KOPT-K1 (cell line): ENCODE measurements around the gene SMAD3.
A peak's percentile ranks its signal among the peaks of the same experiment; 100 is the strongest.
"Not testable (repeated sequence)": the region's sequence is repeated elsewhere in the genome, so short reads cannot be mapped to it uniquely, and the experiment has no call there.

Experiments used
- H3K27ac ChIP-seq: fragments of 200-600 bp; sonication (generic); 2 replicates; pipeline ENCODE4 v1.5.1; 2016; ENCODE audit warnings: antibody characterized with exemption, mild to moderate bottlenecking, low read depth, low read length; ENCODE audit not compliant: poor library complexity, severe bottlenecking
- H3K36me3 ChIP-seq: fragments of 200-600 bp; sonication (generic); 2 replicates; pipeline ENCODE4 v1.5.1; 2017; ENCODE audit warnings: antibody characterized with exemption, mild to moderate bottlenecking, low read length, moderate library complexity; ENCODE audit not compliant: insufficient read depth
- H3K9me3 ChIP-seq: fragments of 200-600 bp; sonication (generic); 2 replicates; pipeline ENCODE4 v1.5.1; 2017; ENCODE audit warnings: antibody characterized with exemption, low read length, mild to moderate bottlenecking; ENCODE audit not compliant: insufficient read depth, poor library complexity, severe bottlenecking

The SMAD3 gene

GRCh38 chr15:67149068-67149772, 83.8 kb downstream of the SMAD3 start:
- H3K36me3 ChIP-seq, result no peaks in the 10 kb centered on the region
- peak overlapping the region; percentile 86 for H3K27ac ChIP-seq
- H3K9me3 ChIP-seq, result no peaks in the 10 kb centered on the region

- Histone ChIP-seq H3K27ac (peak overlapping the region; percentile 86), H3K36me3 (no peaks in the 10 kb centered on the region), H3K9me3 (no peaks in the 10 kb centered on the region)
Observed at GRCh38 chr15:67149773-67150022, 84.3 kb downstream of the SMAD3 start.

GRCh38 chr15:67150023-67150860, 84.8 kb downstream of the SMAD3 start:
- Histone ChIP-seq H3K27ac (peak overlapping the region; percentile 86), H3K36me3 (no peaks in the 10 kb centered on the region), H3K9me3 (no peaks in the 10 kb centered on the region)

GRCh38 chr15:67152429-67152828, 87.0 kb downstream of the SMAD3 start:
- no peaks in the 10 kb centered on the region for H3K9me3 ChIP-seq
- peak overlapping the region; percentile 48 for H3K27ac ChIP-seq
- H3K36me3 ChIP-seq, result no peaks in the 10 kb centered on the region

- not testable (repeated sequence) for H3K36me3 ChIP-seq, H3K9me3 ChIP-seq
- peak overlapping the region; percentile 48 for H3K27ac ChIP-seq
Observed at GRCh38 chr15:67153044-67153443, 87.6 kb downstream of the SMAD3 start.

- no peaks in the 10 kb centered on the region for H3K36me3 ChIP-seq
- H3K9me3 ChIP-seq, result no peaks in the 10 kb centered on the region
- H3K27ac ChIP-seq, result no peak overlapping the region
Observed at GRCh38 chr15:67154249-67154648, 88.8 kb downstream of the SMAD3 start.

GRCh38 chr15:67156426-67156825, 91.0 kb downstream of the SMAD3 start:
- H3K27ac ChIP-seq, result no peak overlapping the region
- H3K9me3 ChIP-seq, result no peaks in the 10 kb centered on the region
- no peaks in the 10 kb centered on the region for H3K36me3 ChIP-seq

GRCh38 chr15:67156834-67157233, 91.4 kb downstream of the SMAD3 start:
- Histone ChIP-seq H3K27ac (no peak overlapping the region), H3K9me3 (no peaks in the 10 kb centered on the region), H3K36me3 (no peaks in the 10 kb centered on the region)

- no peaks in the 10 kb centered on the region for H3K36me3 ChIP-seq
- no peak overlapping the region for H3K27ac ChIP-seq
Observed at GRCh38 chr15:67157521-67158252, 92.3 kb downstream of the SMAD3 start.

GRCh38 chr15:67158367-67158766, 93.0 kb downstream of the SMAD3 start:
- Histone ChIP-seq H3K27ac (no peak overlapping the region), H3K9me3 (no peaks in the 10 kb centered on the region), H3K36me3 (no peaks in the 10 kb centered on the region)

More at GRCh38 chr15:67157521-67158252, 92.3 kb downstream of the SMAD3 start:
- H3K9me3 ChIP-seq, result no peaks in the 10 kb centered on the region

- Histone ChIP-seq H3K9me3 (no peaks in the 10 kb centered on the region), H3K36me3 (no peaks in the 10 kb centered on the region; the same call in 1 of the 2 replicates), H3K27ac (no peak overlapping the region)
Observed at GRCh38 chr15:67161412-67161811, 96.0 kb downstream of the SMAD3 start.

- no peaks in the 10 kb centered on the region; the same call in 1 of the 2 replicates for H3K36me3 ChIP-seq
- H3K27ac ChIP-seq, result no peak overlapping the region
- no peaks in the 10 kb centered on the region for H3K9me3 ChIP-seq
Observed at GRCh38 chr15:67161881-67162280, 96.5 kb downstream of the SMAD3 start.

GRCh38 chr15:67163180-67163579, 97.8 kb downstream of the SMAD3 start:
- Histone ChIP-seq H3K9me3 (no peaks in the 10 kb centered on the region), H3K36me3 (no peaks in the 10 kb centered on the region; the same call in 1 of the 2 replicates), H3K27ac (no peak overlapping the region)

- no peaks in the 10 kb centered on the region for H3K9me3 ChIP-seq
- H3K27ac ChIP-seq, result no peak overlapping the region
- H3K36me3 ChIP-seq, result no peaks in the 10 kb centered on the region; the same call in 1 of the 2 replicates
Observed at GRCh38 chr15:67164401-67164791, 99.0 kb downstream of the SMAD3 start.

- Histone ChIP-seq H3K27ac (no peak overlapping the region), H3K9me3 (no peaks in the 10 kb centered on the region), H3K36me3 (no peaks in the 10 kb centered on the region; the same call in 1 of the 2 replicates)
Observed at GRCh38 chr15:67164811-67165253, 99.4 kb downstream of the SMAD3 start.
